Breast epithelium (tissue), 3 donors: ENCODE measurements around the gene TRIM49D1.
"Not testable (repeated sequence)": the region's sequence is repeated elsewhere in the genome, so short reads cannot be mapped to it uniquely, and the experiment has no call there.

Experiments
- POLR2A ChIP-seq: fragments of 450-650 bp; IDR thresholded peaks from one replicate; pipeline ENCODE4 v1.6.1; 2016; ENCODE audit warnings: antibody characterized with exemption, mild to moderate bottlenecking, moderate library complexity
- POLR2AphosphoS5 ChIP-seq, 3 donors: sonication (generic); formaldehyde crosslinking; IDR thresholded peaks; one replicate each; pipeline ENCODE4 v1.6.1; 2017; ENCODE audit warnings: antibody characterized with exemption in 3 of 3
- TF ChIP-seq, protein P1 (sequence below), 3 donors: fragments of 450-650 bp; IDR thresholded peaks; one replicate each; pipeline ENCODE4 v1.5.1; 2016 to 2017; ENCODE audit warnings: antibody characterized with exemption in 3 of 3, mild to moderate bottlenecking in 3 of 3, moderate library complexity in 3 of 3

DNA sequence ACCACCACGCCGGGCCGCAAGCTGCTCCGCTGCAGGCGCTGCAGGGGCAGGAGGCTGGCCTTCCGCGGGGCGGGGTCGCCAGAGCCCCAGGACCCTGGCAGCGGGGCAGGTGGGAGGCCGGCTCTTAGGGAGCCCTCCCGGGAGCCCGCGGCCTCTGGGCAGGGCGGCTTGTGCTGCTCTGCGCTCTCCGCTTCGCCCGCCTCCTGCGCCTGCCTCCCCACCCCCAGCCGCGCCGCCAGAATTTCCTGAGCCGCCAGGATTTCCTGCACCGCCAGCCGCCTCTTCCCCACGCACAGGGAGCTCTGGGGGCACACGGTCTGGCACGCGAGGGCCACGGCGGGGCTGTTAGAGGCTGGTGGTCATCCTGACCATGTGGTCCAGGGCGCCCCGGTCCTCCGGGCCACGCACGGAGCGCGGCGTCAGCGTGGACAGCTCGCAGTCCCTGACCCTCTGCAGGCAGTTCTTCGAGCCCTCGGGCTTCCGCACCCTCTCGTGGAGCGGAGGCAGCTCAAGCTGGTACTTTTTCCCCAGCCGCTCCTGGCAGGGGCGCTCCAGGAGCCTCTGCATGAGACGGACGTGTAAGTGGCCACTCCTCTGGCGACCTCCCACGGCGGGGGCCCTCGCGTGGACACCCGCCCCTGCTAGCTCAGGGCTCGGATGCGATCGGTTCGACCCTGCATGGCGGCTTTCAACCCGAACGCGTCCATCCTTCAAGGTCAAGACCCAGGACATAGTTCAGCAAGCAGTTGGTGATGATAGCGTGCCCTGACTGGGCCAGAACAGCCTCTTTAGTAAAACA is 57.9 kb downstream of the TRIM49D1 start:
- not testable (repeated sequence) for TF ChIP-seq POLR2A; POLR2AphosphoS5 (IDR thresholded peaks at IDR 0.05)
- TF ChIP-seq, protein P1, sequence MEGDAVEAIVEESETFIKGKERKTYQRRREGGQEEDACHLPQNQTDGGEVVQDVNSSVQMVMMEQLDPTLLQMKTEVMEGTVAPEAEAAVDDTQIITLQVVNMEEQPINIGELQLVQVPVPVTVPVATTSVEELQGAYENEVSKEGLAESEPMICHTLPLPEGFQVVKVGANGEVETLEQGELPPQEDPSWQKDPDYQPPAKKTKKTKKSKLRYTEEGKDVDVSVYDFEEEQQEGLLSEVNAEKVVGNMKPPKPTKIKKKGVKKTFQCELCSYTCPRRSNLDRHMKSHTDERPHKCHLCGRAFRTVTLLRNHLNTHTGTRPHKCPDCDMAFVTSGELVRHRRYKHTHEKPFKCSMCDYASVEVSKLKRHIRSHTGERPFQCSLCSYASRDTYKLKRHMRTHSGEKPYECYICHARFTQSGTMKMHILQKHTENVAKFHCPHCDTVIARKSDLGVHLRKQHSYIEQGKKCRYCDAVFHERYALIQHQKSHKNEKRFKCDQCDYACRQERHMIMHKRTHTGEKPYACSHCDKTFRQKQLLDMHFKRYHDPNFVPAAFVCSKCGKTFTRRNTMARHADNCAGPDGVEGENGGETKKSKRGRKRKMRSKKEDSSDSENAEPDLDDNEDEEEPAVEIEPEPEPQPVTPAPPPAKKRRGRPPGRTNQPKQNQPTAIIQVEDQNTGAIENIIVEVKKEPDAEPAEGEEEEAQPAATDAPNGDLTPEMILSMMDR (IDR thresholded peaks at IDR 0.05), result not testable (repeated sequence)
